ENCODE results near the gene VIM.

VIM gene

DNA sequence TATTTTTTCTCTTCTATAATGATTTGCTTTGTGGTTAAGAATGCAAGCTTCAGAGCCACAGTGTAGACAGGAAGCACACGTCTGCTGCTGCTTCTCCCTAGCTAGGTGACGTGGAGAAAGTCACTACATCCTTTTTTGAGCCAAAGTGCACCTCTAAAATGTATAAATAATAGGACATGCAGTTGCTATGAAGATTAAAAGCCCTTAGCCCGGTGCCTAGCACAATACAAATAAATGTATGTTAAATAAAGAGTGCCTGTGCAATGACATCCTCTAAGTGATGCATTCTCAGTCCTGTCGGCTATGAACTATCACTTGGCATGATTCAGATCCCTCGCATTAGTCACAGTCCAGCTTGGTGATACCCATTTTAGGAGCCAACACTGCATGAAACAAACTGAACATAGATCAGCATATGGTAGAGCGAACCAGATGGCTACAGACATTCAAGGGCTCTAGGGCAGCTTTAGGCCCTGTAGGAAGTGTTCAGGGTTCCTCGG, 21.8 kb upstream of the VIM start:
- H3K27me3 ChIP-seq (ENCODE audit: low read depth, low read length), result no peaks in the 10 kb centered on the region
- H4K20me1 ChIP-seq (ENCODE audit: insufficient read depth, low read length), result no peaks in the 10 kb centered on the region
- H3K9me3 ChIP-seq (ENCODE audit: insufficient read depth, low read length), result no peaks in the 10 kb centered on the region
- no peak overlapping the region for H3K9ac ChIP-seq (ENCODE audit: low read length)
- H3K4me1 ChIP-seq (ENCODE audit: low read length), result peaks cover 20% of the 10 kb centered on the region
- H2AFZ ChIP-seq (ENCODE audit: low read depth, low read length), result peak overlapping the region; percentile 77
- no peaks in the 10 kb centered on the region for H3K79me2 ChIP-seq (ENCODE audit: low read length)
- H3K4me2 ChIP-seq (ENCODE audit: low read length), result peak overlapping the region; percentile 56
- no peaks in the 10 kb centered on the region for H3K36me3 ChIP-seq (replicated peaks; ENCODE audit: low read depth, low read length)
- TF ChIP-seq, protein P1, sequence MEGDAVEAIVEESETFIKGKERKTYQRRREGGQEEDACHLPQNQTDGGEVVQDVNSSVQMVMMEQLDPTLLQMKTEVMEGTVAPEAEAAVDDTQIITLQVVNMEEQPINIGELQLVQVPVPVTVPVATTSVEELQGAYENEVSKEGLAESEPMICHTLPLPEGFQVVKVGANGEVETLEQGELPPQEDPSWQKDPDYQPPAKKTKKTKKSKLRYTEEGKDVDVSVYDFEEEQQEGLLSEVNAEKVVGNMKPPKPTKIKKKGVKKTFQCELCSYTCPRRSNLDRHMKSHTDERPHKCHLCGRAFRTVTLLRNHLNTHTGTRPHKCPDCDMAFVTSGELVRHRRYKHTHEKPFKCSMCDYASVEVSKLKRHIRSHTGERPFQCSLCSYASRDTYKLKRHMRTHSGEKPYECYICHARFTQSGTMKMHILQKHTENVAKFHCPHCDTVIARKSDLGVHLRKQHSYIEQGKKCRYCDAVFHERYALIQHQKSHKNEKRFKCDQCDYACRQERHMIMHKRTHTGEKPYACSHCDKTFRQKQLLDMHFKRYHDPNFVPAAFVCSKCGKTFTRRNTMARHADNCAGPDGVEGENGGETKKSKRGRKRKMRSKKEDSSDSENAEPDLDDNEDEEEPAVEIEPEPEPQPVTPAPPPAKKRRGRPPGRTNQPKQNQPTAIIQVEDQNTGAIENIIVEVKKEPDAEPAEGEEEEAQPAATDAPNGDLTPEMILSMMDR (IDR thresholded peaks at IDR 0.05; ENCODE audit: low read depth, low read length), result no peak
- TF ChIP-seq EZH2phosphoT487 (IDR thresholded peaks at IDR 0.05; ENCODE audit: low read depth), result no peak
- peak overlapping the region; percentile 21; the same call in 1 of the 2 replicates for H3K4me3 ChIP-seq (ENCODE audit: low read length)
- peak overlapping the region; percentile 47 for H3K27ac ChIP-seq (ENCODE audit: low read length)

DNA sequence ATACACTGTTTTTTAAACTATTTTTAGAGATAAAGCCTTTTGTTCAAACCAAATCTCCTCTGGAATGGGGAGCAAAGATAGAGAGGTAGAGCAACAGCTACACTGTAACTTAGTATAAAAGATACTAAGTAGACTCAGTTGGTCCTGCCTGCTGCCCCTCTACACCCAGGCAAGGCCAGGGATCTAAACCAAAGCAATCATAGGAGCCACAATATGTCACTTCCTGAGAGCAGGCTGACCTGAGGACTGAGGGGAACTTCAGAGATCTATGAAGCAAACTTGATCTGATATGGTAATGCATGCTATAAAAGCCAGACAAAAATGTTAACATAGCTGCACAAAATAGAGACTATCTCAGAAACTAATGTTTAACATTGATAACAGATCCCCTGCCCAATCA, 19.6 kb upstream of the VIM start:
- no peak overlapping the region for H2AFZ ChIP-seq (ENCODE audit: low read depth, low read length)
- TF ChIP-seq, protein P1 (IDR thresholded peaks at IDR 0.05; ENCODE audit: low read depth, low read length), result no peak
- TF ChIP-seq EZH2phosphoT487 (IDR thresholded peaks at IDR 0.05; ENCODE audit: low read depth), result no peak

DNA sequence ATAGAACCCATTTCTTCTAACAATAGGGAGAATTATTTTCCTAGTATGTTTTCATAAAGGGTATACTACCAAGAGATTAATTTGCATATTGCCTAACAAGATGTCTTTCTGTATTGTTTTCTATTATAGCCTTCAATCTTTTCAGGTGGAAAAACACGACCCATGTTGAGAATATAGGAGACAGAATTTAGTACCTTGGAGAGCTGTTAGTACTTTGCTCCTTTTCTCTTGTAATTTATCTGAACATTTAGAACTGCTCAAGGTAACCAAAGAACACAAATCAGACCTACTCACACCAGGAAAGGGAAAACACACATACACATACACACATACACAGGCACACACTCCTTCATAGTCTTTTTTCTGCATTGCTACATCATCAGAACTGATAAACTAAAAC, 18.7 kb upstream of the VIM start:
- Histone ChIP-seq H3K36me3 (replicated peaks; ENCODE audit: low read depth, low read length) (no peaks in the 10 kb centered on the region), H3K27me3 (ENCODE audit: low read depth, low read length) (no peaks in the 10 kb centered on the region), H3K9ac (ENCODE audit: low read length) (no peak overlapping the region), H3K4me2 (ENCODE audit: low read length) (no peak overlapping the region), H3K27ac (ENCODE audit: low read length) (no peak overlapping the region), H2AFZ (ENCODE audit: low read depth, low read length) (no peak overlapping the region), H3K79me2 (ENCODE audit: low read length) (no peaks in the 10 kb centered on the region), H3K4me3 (ENCODE audit: low read length) (no peak overlapping the region), H3K9me3 (ENCODE audit: insufficient read depth, low read length) (no peaks in the 10 kb centered on the region), H4K20me1 (ENCODE audit: insufficient read depth, low read length) (no peaks in the 10 kb centered on the region), H3K4me1 (ENCODE audit: low read length) (peaks cover 15% of the 10 kb centered on the region)
- no peak for TF ChIP-seq EZH2phosphoT487 (IDR thresholded peaks at IDR 0.05; ENCODE audit: low read depth)
- TF ChIP-seq, protein P1 (IDR thresholded peaks at IDR 0.05; ENCODE audit: low read depth, low read length), result no peak

More for the DNA sequence above, 19.6 kb upstream of the VIM start:
- Histone ChIP-seq H3K79me2 (ENCODE audit: low read length) (no peaks in the 10 kb centered on the region), H3K27me3 (ENCODE audit: low read depth, low read length) (no peaks in the 10 kb centered on the region), H3K4me2 (ENCODE audit: low read length) (no peak overlapping the region), H3K27ac (ENCODE audit: low read length) (no peak overlapping the region), H4K20me1 (ENCODE audit: insufficient read depth, low read length) (no peaks in the 10 kb centered on the region), H3K4me1 (ENCODE audit: low read length) (peaks cover 15% of the 10 kb centered on the region), H3K9me3 (ENCODE audit: insufficient read depth, low read length) (no peaks in the 10 kb centered on the region), H3K9ac (ENCODE audit: low read length) (no peak overlapping the region), H3K4me3 (ENCODE audit: low read length) (no peak overlapping the region), H3K36me3 (replicated peaks; ENCODE audit: low read depth, low read length) (no peaks in the 10 kb centered on the region)

DNA sequence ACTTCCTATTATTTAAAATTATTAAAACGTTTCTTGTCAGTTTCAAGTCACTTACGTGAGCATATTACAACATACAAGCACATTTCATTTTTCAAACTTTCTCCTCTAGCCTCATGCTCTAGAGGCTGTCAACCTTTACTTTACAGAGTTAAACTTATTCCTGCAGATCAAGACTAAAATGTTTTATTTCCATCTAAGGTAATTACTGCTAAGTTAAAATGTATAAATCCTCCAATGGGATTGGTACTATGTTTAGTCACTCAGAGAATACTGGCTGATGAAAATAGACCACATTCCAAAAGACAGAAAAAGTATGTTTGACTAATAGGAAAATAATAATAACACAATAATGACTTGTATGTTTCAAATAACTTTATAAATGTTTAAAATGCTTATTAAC, 18.2 kb upstream of the VIM start:
- TF ChIP-seq, protein P1 (IDR thresholded peaks at IDR 0.05; ENCODE audit: low read depth, low read length), result no peak
- TF ChIP-seq EZH2phosphoT487 (IDR thresholded peaks at IDR 0.05; ENCODE audit: low read depth), result no peak
- H3K4me1 ChIP-seq (ENCODE audit: low read length), result peaks cover 15% of the 10 kb centered on the region
- no peak overlapping the region for H3K9ac ChIP-seq (ENCODE audit: low read length)
- H3K4me3 ChIP-seq (ENCODE audit: low read length), result no peak overlapping the region
- no peak overlapping the region for H3K27ac ChIP-seq (ENCODE audit: low read length)
- no peaks in the 10 kb centered on the region for H3K27me3 ChIP-seq (ENCODE audit: low read depth, low read length)
- no peak overlapping the region for H3K4me2 ChIP-seq (ENCODE audit: low read length)
- H2AFZ ChIP-seq (ENCODE audit: low read depth, low read length), result no peak overlapping the region
- H3K79me2 ChIP-seq (ENCODE audit: low read length), result no peaks in the 10 kb centered on the region
- H3K36me3 ChIP-seq (replicated peaks; ENCODE audit: low read depth, low read length), result no peaks in the 10 kb centered on the region
- H4K20me1 ChIP-seq (ENCODE audit: insufficient read depth, low read length), result no peaks in the 10 kb centered on the region
- no peaks in the 10 kb centered on the region for H3K9me3 ChIP-seq (ENCODE audit: insufficient read depth, low read length)
